NCI-H2227 (cell line): ENCODE data around the gene CEBPE.

ENCODE experiments used
- DNase-seq: peaks from one replicate; lab custom pipeline; 2025; ENCODE audit not compliant: unreplicated experiment; lab: John Stamatoyannopoulos, UW

The CEBPE gene

DNA sequence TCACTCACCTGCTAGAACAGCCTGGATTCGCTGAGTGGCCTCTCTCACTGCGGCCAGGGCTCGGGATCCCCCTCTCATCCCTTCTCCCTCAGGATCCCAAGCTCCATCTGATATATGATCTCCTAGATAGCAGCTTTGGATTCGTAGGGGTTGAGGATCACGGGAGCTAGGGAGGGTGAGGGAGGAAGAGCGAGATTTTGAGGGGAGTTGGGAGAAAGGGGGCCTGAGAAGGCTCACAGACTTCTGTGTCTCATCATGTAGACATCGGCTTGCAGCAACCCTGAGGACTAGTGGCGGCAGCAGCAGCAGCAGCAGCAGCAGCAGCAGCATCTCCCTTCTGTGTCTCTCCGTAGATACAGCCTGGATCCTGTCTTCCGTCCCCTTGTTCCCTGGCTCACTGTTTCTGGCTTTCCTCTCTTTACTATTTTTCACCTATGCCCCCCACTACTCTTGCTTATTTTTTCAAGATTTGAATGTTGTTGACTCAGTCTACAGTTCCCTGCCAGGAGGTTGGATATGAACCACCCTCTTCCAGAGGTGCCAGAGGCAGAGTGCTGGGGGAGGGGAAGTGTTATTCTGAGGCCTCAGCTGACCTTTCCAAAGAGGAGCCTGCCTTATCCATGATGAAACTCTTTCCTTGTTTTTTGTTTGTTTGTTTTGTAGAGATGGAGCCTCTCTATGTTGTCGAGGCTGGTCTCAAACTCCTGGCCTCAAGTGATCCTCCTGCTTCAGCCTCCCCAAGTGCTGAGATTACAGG, 14.3 kb downstream of the CEBPE start, which contains the start of gene CIROP:
Gene CIROP (minus strand): TSS at position 399 of the 757 bp plus-strand sequence. CDS start 69 bp downstream, at position 330.
- peak; percentile 27 for DNase-seq

DNA sequence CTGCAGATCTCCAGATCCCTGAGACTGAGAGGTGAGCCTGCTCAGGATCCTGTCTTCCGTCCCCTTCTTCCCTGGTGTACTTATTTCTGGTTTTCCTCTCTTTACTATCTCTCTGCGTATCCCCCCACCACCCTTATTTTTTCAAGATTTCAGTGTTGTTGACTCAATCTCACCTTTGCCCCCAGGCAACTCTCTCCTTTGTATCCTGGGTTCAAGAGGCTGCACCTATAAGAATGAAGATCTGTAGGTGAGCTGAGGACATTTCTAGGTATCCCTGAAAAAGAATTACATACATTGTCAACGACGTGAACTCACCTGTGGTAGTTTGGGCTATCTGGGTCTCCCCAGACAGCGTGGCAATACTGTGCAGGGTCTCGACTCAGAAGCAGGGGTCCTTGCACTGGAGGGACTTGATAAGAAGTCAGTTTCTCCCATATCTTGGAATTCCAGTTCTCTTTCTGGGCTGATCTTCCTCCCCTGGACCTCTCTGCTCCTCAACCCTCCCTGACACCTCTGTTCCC, 14.9 kb downstream of the CEBPE start:
- no peak for DNase-seq

DNA sequence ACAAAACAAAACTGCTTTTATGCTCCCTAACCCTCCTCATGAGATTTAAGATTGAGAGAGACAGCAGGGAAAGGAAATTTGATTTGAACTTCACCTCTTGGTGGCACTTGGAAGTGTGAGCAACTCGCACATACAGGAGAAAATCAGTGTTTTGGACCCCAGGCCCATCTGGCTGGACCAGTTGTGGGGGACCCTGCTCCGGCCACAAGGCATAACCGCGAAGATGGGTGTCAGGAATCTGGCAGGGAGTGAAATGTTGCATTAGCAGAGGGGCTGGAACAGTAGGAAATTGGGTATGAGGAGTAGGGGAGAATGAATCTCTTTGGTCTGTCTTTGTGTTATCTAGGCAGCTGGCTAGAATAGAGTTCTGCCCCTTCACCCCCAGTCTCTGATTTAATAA, 15.5 kb downstream of the CEBPE start:
- DNase-seq = no peak

DNA sequence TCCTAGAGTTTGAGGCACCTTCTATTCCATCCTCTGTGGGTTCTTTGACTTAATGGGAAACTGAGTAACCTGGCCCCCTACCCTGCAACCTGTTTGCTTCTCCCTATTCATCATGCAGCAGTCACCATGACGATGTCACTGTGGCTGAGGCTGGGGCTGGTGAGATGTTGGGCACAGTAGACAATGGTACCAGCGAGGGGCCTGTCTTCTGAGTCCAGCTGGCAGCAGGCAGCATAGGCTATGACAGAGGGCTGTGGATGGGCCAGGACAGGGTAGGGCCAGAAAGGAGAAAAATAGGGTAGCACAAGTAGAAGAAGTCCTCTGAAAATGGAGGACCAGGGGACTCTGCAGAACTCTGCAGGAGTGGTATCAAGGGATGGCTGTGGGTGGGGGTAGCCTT, 16.3 kb downstream of the CEBPE start:
- DNase-seq = no peak

DNA sequence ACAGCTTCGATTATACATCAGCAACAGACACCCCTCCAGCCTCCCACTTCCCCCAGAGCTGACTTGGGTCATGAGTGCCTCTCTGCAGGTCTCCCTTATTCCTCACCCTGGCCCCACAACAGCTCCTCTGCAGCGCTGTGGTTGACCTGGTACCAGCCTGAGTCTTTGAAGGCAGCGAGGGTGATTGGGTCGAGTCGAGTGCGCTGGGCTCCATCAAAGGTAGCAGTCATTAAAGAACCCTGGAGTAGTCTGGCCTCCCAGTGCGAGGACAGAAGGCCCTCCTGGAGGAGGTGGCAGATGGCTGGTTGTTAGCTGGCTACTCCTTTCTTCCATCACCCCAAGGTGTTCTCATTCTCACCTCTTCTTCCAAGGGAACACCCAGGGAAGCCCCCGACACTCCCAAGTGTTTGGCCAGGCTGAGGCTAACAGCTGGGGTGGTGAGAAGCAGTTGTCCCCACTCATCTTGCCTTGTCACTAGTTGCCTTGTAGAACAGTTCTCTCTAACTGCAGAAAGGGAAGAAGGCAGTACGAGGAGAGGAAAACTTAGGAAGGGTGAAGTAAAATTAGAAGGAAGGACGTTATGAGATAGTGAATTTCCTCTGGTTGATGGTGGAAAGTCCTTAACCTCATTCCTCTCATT, 16.9 kb downstream of the CEBPE start:
- DNase-seq = no peak

DNA sequence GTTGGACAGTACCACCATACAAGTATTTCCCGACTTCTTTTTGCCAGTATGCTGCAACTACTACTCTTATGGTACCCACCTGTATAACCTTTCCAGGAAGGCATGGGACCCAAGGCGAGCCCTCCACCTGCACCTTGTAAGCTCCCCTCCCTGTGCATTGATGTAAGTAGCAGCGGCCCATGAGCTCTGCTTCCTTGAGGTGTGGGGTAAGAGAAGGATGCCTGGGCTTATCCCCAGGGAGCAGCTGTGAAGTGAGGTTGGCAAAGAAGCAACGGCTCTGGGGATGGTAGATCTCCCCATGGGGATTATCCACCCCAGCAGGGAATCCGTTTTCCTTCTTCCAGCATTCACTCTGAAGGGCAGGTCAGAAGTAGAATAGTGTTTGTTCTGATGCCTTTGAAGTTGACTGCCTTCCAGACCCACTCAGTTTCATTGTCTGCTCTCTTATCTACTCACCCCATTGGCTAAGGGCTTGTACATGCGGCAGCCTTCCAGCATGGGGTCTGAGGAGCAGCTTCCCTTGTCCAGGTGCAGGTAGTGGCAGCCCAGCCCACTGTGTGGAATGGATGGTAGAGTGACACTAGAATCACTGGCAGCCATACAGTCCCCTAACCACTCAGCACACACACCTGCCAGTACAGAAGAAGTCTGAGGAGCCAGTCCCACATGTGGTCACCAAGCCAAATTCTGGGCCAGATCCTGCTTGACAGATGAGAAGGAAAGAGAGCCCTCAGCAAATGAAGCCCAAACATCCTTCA, 17.7 kb downstream of the CEBPE start:
- no peak for DNase-seq

DNA sequence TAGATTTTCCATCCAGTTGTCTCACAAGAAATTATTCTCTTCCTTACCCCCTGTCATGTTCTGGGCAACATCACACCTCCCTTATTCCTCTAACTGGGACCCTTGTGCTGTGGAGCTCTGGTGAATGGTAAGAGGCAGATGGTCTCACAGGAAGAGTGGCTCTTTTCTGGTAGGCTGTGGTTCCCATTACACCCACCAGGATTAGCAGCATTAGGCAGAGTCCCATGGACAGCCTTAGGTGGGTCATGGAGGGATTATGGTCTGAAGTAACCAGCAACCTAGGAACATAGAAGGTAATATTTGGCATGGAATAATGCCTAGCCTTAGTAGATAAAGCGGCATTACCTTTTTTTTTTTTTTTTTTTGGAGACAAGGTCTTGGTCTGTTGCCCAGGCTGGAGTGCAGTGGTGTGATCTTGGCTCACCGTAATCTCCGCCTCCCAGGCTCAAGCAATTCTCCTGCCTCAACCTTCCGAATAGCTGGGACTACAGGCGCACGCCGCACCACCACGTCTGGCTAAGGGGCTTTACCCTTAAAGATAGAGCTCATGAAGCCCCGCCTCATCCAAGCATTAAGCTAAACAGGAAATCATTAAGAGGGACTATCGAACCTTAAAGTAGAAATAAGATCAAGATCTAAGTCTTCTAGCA, 19.7 kb downstream of the CEBPE start:
- no peak for DNase-seq

DNA sequence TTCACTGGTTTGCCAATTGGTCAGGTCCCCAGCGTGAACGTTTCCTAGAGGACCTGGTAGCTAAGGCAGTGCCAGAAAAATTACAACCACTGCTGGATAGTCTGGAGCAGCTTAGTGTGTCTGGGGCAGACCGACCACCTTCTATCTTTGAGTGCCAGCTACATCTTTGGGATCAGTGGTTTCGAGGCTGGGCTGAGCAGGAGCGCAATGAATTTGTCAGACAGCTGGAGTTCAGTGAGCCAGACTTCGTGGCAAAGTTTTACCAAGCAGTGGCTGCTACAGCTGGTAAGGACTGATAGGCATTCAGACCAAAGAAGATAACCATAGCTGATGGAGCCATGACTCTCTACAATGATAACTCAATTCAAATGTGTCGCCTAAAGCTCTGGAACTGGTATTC, 21.3 kb downstream of the CEBPE start:
- no peak for DNase-seq

DNA sequence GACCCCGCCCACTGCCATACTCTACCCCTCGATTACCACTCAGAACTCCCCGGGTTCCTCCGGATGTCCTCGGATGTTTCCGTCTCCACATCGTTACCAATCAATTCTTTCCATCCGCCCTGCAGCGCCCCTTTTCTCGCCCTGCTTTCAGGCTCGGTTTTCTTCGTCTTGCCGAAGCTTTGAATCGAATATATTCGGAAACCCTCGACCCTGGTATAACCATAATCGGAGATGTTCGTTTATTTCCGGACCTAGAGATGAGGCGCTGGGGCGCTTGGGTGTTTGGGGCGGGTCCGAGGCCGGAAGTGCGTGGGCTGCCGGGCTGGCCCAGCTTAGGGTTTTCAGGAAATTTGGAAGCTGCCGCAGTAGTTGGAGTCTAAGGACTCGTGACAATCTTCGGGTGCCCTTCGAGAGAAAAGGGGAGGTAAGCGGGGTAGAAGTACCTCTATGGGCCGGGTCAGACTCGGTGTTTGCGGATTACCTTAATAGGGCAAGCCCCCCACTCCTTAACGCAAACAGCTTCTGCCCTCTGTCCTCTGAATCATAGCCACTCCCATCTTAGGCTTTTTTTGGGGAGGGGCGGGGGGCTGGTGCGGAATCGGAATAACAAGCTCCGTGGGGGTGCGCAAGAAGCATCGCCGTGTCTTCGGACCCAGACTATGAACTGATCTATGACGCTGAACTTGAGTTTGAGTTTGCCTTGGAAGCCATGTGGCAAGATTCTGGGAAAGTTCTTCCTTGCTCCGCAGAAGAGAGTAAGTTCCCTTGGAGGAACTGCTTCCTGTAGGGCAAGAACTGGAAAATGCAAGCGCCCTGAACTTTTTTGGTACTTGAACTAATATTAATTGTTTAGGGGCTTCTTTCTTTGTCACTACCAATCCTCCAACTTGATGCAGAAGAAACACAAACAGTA, 23.6 kb downstream of the CEBPE start, which contains the start of gene C14orf119:
Gene C14orf119 (plus strand): TSS at position 310 of the 913 bp plus-strand sequence. CDS start 2,154 bp downstream, outside the sequence.
- no peak for DNase-seq

DNA sequence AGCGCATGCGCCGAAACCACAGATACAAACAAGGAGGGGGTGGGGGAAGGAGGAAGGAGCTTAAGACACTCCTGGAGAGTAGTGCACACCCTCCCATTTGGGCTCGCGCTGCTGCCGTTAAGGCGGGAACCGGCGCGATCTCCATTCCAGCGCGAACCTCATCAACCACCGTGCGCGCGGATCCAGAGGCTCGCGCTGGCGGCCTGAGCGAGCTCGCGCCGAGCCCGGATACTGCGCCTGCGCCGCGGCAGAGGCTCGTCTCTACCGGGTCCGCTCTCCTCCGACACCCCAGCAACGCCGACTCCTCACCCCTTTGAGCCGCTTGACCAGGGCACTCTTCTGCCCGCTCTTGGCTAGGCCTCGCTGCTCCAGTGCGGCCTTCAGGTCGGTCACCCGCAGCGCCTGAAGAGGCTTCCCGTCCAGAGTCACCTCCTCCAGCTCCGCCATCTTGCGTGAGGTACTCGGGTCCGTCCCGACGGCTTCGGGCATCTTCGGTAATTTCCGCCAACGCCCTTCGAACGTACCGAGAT, 24.3 kb downstream of the CEBPE start, which contains the start of gene ACIN1:
Gene ACIN1 (minus strand): TSS at position 471 of the 530 bp plus-strand sequence. CDS start 24 bp downstream, at position 447.
- no peak for DNase-seq

DNA sequence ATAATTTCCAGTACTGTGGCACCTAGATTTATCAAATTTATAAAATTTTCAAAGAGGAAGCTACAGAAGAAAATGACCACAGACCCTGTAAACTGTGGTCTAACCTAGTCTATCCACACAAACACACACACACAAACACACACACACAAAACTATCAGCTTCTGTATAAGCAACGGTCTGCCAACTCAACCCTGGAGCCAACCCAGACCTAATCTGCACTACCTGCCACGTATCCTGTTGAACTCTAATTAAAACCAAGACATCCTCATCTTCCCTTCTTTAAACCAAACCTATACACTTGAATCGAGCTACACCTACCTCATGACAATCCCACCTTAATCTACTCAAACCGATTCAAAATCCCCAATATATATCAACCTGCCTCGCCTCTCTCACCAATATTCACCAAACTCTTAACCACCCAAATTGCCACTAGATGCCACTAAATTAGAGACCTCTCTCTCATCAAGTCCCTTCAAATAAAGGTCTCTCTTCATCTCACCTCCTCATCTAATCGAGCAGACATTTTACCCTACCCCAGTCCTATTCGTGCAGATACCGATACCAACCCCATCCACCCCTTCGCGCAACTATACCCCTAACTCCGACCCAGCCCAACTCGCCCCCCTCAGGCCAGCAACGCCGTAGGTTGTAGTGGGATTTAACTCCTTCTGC, 24.9 kb downstream of the CEBPE start:
- no peak for DNase-seq

DNA sequence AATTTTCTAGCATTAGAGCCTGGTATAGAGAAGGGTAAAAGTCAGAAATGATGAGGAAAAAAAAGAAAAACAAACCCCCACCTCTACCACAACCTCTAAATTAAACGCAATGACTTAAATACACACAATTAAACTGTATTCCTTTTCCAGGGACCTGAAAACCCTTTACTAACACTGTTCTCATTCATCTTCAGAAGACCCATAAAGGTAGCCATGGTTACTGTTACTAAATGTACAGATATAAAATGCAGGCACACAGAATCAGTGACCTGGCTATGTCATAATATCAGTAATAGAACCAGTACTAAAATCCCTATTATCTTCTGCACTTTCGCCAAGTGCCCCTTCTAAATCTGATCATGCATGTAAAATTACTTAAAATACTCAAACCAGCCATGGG, 25.5 kb downstream of the CEBPE start:
- DNase-seq = no peak

DNA sequence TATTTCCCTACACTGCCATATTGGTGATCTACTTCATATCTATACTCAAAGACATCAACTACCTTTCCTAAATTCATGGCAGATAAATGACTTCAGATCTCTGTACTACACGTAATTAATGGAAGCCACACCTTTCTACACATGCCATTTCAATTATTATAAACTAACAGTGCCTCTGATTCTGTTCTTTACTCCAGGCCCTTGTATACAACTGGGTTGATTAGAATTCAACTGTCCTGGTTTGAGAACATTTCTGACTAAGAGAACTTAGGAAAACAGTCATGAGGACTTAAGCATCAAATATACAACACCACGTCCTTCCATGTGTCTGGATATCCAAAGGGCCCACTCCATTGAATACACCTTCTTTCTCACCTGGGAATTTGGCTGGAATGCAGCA, 26.0 kb downstream of the CEBPE start:
- DNase-seq = no peak

DNA sequence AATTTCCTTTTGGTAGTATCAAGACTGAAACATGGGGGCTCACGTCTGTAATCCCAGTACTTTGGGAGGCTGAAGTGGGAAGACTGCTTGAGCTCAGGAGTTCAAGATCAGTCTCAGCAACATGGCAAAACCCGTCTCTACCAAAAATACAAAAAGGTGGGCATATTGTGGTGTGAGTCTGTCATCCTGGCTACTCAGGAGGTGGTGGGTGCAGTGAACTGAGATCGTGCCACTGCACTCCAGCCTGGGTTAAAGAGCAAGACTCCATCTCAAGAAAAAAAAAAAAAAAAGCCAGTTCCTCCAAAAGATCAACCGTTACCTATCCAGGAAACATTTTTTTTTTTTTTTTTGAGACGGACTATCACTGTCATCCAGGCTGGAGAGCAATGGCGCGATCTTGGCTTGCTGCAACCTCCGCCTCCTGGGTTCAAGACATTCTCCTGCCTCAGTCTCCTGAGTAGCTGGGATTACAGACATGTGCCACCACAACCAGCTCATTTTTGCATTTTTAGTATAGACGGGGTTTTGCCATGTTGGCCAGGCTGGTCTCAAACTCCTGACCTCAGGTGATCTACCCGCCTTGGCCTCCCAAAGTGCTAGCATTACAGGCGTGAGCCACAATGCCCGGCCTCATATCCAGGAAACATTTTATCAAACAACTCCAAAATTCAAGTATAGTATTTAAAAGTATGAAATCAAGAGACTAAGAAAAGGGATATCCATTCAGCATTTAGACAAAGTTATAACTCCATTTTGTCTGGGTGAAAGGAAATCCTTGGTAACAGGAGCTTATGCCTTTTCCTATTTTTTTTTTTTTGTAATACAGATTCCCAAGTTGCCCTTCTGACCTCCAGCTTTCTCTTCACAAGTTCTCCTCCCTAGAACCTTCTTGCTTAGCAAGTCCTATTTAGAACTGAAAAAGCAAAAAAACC, 27.5 kb downstream of the CEBPE start:
- DNase-seq = no peak

DNA sequence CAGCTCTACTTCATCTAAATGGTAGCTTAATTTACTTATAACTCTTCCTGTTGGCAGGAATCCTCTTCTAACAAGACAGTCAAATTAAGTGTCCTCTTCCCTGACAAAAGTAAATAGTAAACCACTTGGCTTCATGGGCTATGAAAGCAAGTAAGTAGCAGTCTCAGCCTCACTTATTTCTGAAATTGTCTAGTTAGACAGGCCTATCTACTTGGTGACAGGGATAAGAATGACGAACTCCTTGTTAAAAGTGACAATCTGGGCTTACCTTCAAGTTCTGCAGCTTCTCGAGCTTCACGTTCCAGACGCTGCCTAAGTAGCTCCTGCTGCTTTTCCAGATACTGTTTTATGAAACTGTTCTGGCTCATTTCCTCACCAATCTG, 28.8 kb downstream of the CEBPE start:
- DNase-seq = no peak

DNA sequence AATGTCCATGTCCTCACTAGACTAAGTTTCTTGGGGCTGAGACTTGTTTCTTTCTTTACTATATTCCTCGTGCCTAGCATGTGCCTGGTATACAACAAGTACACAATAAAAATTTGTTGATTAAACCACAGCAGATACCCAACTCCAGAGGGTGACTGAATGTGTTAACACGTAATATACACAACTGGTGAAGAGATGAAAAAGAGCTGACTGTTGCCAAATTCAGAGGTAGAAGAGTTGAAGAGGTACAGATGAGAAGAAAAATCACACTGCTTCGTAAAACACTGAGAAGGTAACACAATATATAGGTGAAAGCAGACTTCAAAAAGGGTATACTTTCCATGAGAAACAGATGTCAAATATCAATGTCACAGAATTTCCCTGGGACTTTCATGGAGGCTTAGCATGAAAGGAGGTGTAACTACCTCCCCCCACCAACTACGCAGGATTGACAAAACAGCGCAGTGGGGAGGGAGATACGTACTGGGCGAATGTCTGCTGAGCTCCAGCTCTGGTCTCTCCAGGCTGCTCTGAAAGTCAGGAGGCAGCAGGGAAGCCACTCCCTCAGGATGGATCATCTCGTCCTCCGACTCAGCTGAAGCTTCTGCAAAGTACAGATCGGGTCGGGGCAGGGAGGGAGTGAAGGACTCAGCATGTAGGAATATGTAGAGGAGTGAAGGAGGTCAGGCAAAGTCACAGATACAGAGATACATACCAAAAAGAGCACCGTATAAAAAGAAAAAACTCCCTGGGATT, 29.4 kb downstream of the CEBPE start:
- no peak for DNase-seq

DNA sequence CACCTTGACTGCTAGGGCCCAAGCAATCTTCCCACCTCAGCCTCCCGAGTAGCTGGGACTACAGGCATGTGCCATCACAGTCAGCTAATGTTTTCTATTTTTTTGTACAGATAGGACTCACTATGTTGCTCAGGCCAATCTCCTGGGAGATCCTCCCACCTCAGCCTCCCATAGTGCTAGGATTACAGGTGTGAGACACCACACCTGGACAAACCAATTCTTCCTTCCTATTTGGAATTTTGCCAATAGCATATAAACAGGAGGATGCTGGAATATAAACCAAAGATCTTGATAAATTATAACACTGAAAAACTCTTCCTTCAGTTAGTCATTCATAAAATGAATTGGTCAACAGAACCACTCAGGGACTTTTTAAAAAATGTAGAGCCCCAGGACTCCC, 32.5 kb downstream of the CEBPE start:
- no peak for DNase-seq
